ENCODE measurements around the gene ASXL3. TPM values are rescaled to one million over a fixed set of nuclear protein-coding genes. Genes with fewer than 3 reads are reported as not detected.

Gene ASXL3
- total RNA-seq, 6 experiments from 2014 or later = 0.12 to 4.0 (median 1.3) TPM

GRCh38 chr18:33630476-33630875 is 52.5 kb downstream of the ASXL3 start:
- 78% methylated on average over 1 of the region's 1 CpG for WGBS (ENCODE audit: insufficient coverage, low coverage, low lambda C conversion rate, missing lambda C conversion rate)
- intact Hi-C loops (cut with DNase I) = no loop called here
- no peak overlapping the region for H3K27ac ChIP-seq
- H3K9me3 ChIP-seq = no peaks in the 10 kb centered on the region
- ATAC-seq = no peak
- DNase-seq = no peak
- no peaks in the 10 kb centered on the region for H3K27me3 ChIP-seq
- H3K4me1 ChIP-seq = no peaks in the 10 kb centered on the region
- TF ChIP-seq POLR2A (IDR thresholded peaks at IDR 0.05) = no peak
- no peak for TF ChIP-seq CTCF (IDR thresholded peaks at IDR 0.05)
- no peak overlapping the region for H3K4me3 ChIP-seq
- H3K36me3 ChIP-seq = no peaks in the 10 kb centered on the region

DNA sequence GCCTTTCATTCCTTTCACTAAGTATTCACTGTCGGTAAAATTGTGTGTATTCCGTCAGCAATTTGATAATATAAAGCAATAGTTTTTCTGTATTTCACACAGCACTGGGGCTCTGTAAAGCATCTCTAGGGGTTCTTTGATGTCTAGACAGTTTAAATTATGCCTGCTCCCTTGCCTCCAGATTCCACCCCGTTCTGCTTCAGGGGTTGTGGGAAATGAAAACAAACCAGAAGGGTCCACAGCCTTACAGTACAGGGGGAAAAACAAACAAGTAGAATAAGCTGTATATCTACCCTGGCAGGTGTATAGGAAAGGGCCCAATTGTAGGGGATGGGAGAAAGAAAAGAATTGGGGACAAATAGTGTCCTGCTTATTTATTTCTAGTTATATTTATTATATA is 63.1 kb downstream of the ASXL3 start:
- no peaks in the 10 kb centered on the region for H3K9me3 ChIP-seq
- intact Hi-C loops (cut with DNase I) = no loop called here
- ATAC-seq (no peak), DNase-seq (no peak)
- H3K36me3 ChIP-seq = no peaks in the 10 kb centered on the region
- H3K4me1 ChIP-seq = no peaks in the 10 kb centered on the region
- H3K4me3 ChIP-seq = no peak overlapping the region
- no peak for TF ChIP-seq CTCF (IDR thresholded peaks at IDR 0.05)
- TF ChIP-seq POLR2A (IDR thresholded peaks at IDR 0.05) = no peak
- no peaks in the 10 kb centered on the region for H3K27me3 ChIP-seq
- no peak overlapping the region for H3K27ac ChIP-seq
- 74% methylated on average over 3 of the region's 3 CpGs for WGBS (ENCODE audit: insufficient coverage, low coverage, low lambda C conversion rate, missing lambda C conversion rate)

- no peaks in the 10 kb centered on the region for H3K4me1 ChIP-seq
- TF ChIP-seq CTCF (IDR thresholded peaks at IDR 0.05) = no peak
- intact Hi-C loops (cut with DNase I) = no loop called here
- DNase-seq = no peak
- no peaks in the 10 kb centered on the region for H3K9me3 ChIP-seq
- no peak overlapping the region for H3K4me3 ChIP-seq
- ATAC-seq = no peak
- no peak overlapping the region for H3K27ac ChIP-seq
- no peaks in the 10 kb centered on the region for H3K27me3 ChIP-seq
- 100% methylated on average over 2 of the region's 2 CpGs for WGBS (ENCODE audit: insufficient coverage, low coverage, low lambda C conversion rate, missing lambda C conversion rate)
- H3K36me3 ChIP-seq = no peaks in the 10 kb centered on the region
These were observed 66.5 kb downstream of the ASXL3 start for GRCh38 chr18:33644494-33644893.

GRCh38 chr18:33647365-33647764 is 69.3 kb downstream of the ASXL3 start:
- ATAC-seq (no peak), DNase-seq (no peak)
- intact Hi-C loops (cut with DNase I) = no loop called here
- no peak overlapping the region for H3K4me3 ChIP-seq
- no peaks in the 10 kb centered on the region for H3K4me1 ChIP-seq
- H3K9me3 ChIP-seq = no peaks in the 10 kb centered on the region
- 100% methylated on average over 1 of the region's 1 CpG for WGBS (ENCODE audit: insufficient coverage, low coverage, low lambda C conversion rate, missing lambda C conversion rate)
- no peak overlapping the region for H3K27ac ChIP-seq
- no peaks in the 10 kb centered on the region for H3K27me3 ChIP-seq
- TF ChIP-seq CTCF (IDR thresholded peaks at IDR 0.05) = no peak
- no peak for TF ChIP-seq POLR2A (IDR thresholded peaks at IDR 0.05)
- no peaks in the 10 kb centered on the region for H3K36me3 ChIP-seq

DNA sequence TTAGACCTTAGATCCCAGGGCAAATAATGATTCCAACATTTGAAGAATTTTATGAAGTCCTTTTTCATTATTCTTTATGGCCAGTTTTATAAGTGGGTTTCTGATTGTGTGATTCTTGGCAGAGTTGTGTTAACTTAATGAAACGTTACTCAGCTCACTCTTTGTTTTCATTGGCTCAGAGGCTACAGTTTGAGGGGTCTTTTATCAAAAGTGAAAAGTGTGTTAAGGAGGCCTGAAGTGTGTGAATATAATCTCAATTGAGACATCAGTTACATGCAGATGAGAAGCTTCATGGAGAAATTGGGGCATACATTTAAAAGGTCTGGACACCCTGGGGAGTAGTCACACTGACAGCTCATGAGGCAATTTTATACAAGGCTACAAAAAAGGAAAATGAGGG is 74.6 kb downstream of the ASXL3 start:
- intact Hi-C loops (cut with DNase I) = no loop called here
- no peaks in the 10 kb centered on the region for H3K36me3 ChIP-seq
- ATAC-seq (no peak), DNase-seq (no peak)
- H3K4me1 ChIP-seq = peaks cover 0 to 4% (median 0%) of the 10 kb centered on the region in 4 donors
- no peak overlapping the region for H3K27ac ChIP-seq
- H3K4me3 ChIP-seq = no peak overlapping the region
- no peak for TF ChIP-seq POLR2A (IDR thresholded peaks at IDR 0.05)
- TF ChIP-seq CTCF (IDR thresholded peaks at IDR 0.05) = no peak
- no peaks in the 10 kb centered on the region for H3K27me3 ChIP-seq
- WGBS (ENCODE audit: insufficient coverage, low coverage, low lambda C conversion rate, missing lambda C conversion rate) = 46% methylated on average over 1 of the region's 1 CpG
- H3K9me3 ChIP-seq = no peaks in the 10 kb centered on the region
